ENCODE data around the gene OR1N2.
"Not testable (repeated sequence)": the region's sequence is repeated elsewhere in the genome, so short reads cannot be mapped to it uniquely, and the experiment has no call there.

Gene OR1N2, protein sequence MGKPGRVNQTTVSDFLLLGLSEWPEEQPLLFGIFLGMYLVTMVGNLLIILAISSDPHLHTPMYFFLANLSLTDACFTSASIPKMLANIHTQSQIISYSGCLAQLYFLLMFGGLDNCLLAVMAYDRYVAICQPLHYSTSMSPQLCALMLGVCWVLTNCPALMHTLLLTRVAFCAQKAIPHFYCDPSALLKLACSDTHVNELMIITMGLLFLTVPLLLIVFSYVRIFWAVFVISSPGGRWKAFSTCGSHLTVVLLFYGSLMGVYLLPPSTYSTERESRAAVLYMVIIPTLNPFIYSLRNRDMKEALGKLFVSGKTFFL

DNA sequence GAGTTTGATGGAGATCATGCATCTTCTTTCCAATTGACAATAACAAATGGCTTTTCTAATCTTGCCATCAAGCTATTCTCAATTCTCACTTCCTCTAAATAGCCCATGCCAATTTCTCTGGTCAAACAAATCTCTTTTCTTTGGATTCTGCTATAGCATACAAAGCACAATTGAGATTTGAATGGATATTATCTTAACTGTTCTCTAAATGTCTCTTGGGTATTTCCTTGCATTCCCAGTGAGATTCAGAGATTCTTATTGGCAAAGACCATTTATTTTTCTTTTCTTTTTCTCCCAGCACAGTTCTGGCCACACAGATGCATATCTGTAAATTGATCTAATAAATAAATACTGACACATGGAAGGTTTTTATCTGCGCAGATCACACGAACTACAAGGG lies at the start of gene OR1N2:
Gene OR1N2, plus strand, starts transcription at position 301 of the 400 bp plus-strand sequence. CDS start 100 bp downstream, outside the sequence.
- no peak for DNase-seq (ENCODE audit: low spot score)

DNA sequence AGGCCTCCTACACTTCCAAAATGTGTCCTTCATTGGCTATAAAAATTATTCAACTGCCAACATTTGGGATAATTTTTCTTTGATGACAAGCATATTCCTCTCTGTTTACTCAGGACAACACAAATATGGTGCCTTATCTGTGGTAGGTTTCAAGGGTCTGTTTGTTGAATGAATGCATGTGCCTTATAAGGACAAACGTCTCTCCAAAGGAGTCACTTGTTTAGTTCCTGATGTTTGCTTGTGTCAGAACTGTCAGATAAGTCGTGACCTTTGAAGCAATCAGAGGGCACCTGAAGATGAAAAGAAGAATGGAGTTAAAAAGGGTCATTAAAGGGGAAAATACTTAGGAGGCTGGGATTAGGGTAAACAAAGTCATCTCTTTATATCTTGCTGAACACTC lies 45.9 kb upstream of the OR1N2 start:
- no peak for DNase-seq (ENCODE audit: low spot score)

DNA sequence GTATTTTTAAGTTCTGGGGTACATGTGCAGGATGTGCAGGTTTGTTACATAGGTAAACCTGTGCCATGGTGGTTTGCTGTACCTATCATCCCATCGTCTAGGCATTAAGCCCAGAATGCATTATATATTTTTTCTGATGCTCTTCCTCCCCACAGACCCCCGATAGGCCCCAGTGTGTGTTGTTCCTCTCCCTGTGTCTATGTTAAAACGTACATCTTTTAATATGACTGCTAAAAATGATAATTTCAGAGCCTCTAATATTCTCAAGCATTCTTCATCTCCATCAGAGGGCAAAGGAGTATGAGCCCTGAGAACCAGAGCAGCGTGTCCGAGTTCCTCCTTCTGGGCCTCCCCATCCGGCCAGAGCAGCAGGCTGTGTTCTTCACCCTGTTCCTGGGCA lies 42.4 kb upstream of the OR1N2 start, which contains the start of gene OR1J2:
Gene OR1J2, plus strand, starts transcription at position 301 of the 400 bp plus-strand sequence. Its CDS starts 0 bp downstream, at position 301.
- DNase-seq (ENCODE audit: low spot score): no peak

DNA sequence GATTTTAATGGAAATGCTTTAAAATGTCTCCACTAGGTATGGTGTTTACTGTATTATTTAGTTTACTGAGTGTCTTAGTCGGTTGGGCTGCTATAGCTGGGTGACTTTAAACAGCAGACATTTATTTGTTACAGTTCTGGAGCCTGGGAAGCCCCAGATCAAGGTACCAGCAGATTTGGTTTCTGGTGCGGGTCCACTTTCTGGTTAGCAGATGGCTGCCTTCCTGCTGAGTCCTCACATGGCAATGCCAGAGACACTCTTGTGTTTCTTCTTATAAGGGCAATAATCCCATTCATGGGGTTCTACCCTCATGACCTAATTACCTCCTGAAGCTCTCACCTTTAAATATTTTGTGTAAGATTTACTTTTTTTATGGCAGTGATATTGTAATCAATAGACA lies 34.7 kb upstream of the OR1N2 start:
- DNase-seq (ENCODE audit: low spot score): no peak

DNA sequence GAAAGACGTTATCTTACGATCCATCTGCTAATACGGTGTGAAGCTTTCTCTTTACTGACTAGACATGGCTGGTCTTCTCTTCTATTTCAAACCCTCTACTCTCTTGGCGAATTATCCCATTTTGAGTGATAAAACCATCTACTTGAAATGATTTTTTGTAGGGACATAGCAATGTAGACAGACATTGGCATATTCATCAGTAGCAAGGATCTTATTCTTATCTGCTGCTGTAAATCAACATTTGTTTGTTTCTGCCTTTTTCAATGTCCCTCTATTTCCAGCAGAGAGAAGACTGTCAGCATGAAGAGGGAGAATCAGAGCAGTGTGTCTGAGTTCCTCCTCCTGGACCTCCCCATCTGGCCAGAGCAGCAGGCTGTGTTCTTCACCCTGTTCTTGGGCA lies 34.1 kb upstream of the OR1N2 start, which contains the start of gene OR1J4:
Gene OR1J4, plus strand, starts transcription at position 301 of the 400 bp plus-strand sequence. Its CDS starts 0 bp downstream, at position 301.
- no peak for DNase-seq (ENCODE audit: low spot score)

DNA sequence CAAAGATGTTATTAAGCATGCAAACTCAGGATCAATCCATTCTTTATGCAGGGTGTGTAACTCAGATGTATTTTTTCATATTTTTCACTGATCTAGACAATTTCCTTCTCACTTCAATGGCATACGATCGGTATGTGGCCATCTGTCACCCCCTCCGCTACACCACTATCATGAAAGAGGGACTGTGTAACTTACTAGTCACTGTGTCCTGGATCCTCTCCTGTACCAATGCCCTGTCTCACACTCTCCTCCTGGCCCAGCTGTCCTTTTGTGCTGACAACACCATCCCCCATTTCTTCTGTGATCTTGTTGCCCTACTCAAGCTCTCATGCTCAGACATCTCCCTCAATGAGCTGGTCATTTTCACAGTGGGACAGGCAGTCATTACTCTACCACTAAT lies 33.5 kb upstream of the OR1N2 start:
- no peak for DNase-seq (ENCODE audit: low spot score)

DNA sequence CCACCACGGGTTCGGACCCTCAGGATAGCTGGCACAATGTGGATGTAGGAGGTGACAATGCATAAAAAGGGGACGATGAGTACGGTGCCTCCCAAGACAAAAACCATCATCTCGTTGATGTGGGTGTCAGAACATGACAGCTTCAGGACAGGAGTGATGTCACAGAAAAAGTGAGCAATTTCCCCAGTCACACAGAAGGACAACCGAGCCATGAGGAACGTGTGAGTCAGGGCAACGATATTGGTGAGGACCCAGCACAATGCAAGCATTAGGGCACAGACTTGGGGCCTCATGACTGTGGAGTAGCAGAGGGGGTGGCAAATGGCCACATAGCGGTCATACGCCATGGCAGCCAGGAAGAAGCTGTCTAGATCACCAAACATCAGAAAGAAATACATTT lies 26.3 kb upstream of the OR1N2 start:
- DNase-seq (ENCODE audit: low spot score): no peak

DNA sequence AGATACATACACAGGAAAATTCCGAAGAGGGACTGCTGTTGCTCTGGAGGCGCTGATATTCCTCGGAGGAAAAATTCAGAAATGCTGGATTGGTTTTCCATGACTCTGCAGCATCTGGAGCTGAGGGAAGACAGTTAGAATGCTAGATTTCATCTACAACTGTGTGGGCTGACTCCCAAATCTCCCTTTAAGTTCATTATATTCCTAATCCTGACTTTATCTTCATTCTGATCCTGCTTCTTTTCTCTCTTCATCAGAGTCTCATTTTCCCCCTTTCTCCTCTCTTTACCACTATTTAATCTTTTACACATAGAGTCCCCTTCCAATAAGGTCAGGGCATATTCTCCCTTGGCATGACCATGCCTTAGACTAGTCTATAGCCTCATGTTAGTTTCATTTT lies 25.7 kb upstream of the OR1N2 start, which contains the start of gene OR1N1:
Gene OR1N1, minus strand, starts transcription at position 101 of the 400 bp plus-strand sequence. Its CDS starts 0 bp downstream, at position 101.
- no peak for DNase-seq (ENCODE audit: low spot score)

DNA sequence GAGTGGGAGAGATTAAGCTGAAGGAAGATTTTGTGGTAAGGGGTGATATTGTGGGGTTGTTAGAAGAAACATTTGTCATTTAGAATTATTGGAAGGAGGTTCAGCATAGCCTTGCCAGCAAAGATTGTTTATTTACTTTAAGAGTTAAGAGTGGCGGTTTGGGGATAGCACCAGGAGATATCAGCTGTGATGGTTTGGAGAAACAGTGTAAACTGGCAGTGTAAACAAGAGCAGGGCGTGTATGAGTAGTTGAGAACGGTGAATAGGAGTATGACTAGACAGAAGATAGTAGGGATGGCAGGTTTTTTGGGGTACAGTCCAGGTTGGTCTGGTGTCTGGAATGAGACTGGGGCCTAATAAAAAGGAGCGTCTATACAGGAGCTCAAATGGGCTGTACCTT lies 21.8 kb upstream of the OR1N2 start:
- not testable (repeated sequence) for DNase-seq (ENCODE audit: low spot score)

DNA sequence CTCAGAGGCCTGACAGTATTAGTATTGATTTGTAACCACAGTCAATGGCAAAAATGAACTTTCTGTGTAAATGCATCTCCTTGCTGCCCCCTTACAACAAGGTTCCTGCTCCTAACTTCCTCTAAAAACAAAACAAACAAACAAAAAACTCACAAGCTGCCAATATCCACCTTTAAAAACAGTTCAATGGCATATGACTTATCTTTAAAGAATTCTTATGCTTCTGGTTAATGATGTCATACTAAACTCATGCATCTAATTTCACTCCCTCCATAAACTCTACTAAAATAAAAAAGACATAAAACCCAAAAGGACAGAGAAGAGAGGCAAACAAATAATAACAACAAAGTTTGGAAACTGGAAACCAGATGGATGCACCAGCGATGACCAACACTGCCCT lies 16.8 kb upstream of the OR1N2 start:
- DNase-seq (ENCODE audit: low spot score): no peak

DNA sequence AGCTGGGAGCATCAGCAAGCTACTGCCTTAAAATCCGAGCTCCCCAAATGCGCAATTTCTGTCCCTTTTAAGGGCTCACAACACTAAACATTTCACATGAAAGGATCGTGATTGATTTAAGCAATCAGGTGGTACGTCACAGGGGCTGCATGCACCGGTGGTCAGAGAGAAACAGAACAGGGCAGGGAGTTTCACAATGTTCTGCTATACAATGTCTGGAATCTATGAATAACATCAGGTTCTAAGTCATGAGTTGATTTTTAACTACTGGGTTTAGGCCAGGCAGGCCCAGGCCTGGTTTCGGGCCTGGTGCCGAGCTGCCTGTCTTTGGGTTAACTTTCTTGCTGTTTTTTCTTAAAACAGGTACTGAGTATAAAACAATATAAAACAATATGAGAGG lies 15.8 kb upstream of the OR1N2 start:
- DNase-seq (ENCODE audit: low spot score): not testable (repeated sequence)

DNA sequence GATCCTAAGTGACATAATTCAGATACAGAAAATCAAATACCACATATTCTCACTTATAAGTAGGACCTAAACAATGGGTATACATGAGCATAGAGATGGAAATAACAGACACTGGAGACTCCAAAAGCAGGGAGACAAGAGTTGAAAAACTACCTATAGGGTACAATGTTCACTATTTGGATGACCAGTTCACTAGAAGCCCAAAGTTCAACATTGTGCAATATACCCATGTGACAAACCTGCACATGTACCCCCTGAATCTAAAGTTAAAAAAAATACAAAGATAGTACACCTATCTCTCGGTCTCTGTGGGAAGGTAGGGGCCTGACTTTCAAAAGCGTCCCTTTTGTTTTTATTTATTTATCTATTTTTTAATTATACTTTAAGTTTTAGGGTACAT lies 14.2 kb upstream of the OR1N2 start:
- no peak for DNase-seq (ENCODE audit: low spot score)

DNA sequence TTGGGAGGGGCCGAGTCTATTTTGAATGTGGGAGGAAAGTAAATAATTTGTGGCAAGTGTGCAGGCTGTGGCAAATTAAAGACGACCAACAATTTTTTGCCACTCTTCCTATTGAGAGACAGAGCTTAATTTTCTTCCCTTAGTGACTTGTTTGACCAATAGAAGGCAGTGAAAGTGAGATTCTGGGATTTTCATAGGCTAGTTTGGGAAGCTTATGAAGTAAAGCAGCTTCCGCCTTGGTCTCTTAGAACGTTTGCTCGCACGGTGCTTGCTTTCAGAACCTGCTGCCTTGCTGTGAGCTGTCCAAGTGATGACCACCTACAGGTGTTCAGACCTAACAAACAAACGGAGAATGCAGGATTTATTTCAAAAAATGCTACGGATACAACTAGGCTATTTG lies 6.7 kb upstream of the OR1N2 start:
- DNase-seq (ENCODE audit: low spot score): no peak

DNA sequence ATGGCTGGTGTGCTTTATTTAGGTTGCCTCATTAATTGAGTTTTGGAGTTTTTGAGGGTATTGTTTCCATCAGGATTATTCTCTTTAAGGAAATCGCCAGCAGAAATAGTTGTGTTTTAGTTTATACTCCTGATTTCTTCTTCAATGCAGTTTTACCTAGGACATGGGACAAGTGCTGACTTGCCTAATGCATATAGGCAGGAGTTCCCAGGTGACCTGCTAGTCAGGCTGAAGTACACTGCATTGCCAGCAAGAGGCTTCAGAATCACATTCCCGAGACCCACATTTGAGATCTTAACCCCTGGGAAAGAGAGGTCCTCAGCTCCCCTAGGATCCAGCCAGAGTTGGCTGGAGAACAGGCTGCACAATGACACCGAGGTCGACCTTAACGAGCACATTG lies 1.5 kb upstream of the OR1N2 start:
- no peak for DNase-seq (ENCODE audit: low spot score)

DNA sequence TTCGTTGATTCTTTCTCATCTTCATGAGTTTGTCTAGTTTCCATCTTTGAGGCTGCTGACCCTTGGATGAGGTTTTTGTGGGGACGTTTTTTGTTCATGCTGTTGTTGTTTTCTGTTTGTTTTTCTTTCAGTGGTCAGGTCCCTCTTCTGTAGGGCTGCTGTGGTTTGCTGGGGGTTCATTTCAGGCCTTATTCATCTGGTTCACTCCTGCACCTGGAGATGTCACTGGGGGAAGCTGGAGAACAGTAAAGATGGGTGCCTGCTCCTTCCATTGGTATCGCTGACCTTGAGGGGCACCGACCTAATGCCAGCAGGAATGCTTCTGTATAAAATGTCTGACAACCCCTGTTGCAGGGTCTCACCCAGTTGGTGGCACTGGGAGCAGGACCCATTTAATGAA lies 8.5 kb downstream of the OR1N2 start:
- DNase-seq (ENCODE audit: low spot score): no peak

DNA sequence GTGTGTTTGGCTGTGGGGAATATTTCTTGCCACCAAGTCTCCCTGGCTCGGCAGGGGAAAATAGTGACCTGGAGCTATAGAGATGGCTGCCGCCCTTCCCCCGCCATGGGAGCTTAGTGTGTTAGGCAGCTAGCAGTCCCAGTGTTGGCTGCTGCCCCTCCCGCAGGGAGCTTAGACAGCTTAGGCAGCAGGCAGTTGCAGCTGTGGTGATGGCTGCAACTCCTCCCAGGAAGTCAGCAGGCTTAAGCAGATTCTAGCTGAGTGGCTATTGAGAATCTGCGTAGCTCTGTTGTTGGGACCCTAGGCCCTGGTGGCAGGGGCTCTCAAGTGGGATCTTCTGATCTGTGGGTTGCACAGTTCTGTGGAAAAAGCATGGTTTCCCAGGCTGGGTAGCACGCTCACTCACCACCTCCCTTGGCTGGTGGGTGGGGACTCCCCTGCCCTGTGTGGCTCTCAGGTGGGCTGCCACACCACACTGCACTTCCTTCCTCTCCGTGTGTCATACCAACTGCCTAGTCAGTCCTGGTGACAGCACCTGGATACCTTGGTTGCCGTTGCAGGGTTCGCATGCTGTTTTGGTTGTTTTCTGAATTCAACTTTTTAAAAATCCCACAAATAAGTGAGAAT lies 9.3 kb downstream of the OR1N2 start:
- DNase-seq (ENCODE audit: low spot score): no peak

DNA sequence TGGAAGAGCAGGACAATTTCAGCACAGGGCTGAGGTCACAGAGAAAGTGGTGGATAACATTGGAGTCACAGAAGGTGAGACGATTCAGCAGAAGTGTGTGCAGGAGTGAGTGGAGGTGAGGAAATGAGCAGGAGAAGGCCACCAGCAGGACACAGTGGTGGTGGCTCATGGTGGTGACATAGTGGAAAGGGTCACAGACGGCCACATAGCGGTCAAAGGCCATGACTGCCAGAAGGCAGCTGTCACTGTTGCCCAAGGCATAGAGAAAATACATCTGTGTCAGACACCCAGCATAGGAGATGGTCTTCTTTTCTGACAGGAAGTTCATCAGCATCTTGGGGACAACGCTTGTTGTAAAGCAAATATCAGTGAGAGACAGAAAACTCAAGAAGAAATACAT lies 15.0 kb downstream of the OR1N2 start:
- no peak for DNase-seq (ENCODE audit: low spot score)

DNA sequence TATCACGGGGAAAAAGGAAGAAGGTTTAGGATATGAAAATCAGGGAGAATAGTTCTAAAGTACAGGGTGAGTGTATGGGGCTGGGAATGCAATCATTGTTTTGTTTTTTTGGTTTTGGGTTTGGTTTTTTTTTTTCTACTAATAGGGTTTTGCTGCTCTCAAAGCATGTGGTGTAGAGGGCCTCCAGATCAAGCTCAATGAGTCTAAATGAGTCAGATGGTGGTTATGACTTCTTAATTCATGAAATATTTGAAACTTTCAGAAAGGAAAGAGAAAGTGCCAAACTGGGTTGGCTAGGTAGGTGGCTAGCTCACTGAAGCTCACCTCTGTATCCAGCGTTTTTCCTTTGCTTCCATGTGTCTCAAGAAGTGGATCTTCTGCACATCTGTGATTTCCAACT lies 19.5 kb downstream of the OR1N2 start:
- no peak for DNase-seq (ENCODE audit: low spot score)

DNA sequence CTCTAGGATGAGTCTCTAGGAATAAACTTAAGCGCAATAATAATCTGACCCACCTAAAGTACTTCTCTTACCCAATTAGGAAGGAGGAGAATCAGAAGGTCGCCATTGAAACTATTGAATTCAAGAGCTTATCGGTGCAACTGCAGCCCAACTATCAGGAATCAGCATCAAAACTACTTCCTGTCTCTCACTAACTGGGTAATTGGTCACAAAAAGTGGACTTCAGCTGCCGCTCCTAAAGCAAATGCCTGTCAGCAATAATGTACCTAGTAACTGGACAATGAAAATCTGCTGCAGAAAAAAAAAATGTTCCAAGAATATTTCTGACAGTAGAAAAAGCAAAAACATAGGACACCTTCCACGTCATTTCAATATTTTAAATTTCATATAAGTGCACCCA lies 27.0 kb downstream of the OR1N2 start:
- DNase-seq (ENCODE audit: low spot score): no peak

DNA sequence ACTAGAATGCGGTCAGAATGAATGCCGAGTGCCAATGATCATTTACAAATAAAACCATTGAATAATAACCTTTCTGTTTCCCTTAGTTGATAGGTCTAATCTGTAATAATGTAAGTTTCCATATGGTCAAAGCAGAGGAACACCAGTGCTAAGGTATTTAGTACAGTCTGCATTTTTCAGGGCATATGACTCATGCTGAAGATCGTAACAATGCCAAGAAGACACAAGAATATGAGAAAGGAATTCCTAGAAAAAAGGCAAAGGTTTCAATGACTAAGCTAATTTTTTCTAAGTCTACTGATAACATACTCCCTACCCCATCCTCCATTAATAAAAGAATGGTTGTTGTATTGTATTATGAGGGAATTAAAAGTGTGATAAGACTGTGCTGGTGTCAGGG lies 27.4 kb downstream of the OR1N2 start:
- DNase-seq (ENCODE audit: low spot score): no peak

DNA sequence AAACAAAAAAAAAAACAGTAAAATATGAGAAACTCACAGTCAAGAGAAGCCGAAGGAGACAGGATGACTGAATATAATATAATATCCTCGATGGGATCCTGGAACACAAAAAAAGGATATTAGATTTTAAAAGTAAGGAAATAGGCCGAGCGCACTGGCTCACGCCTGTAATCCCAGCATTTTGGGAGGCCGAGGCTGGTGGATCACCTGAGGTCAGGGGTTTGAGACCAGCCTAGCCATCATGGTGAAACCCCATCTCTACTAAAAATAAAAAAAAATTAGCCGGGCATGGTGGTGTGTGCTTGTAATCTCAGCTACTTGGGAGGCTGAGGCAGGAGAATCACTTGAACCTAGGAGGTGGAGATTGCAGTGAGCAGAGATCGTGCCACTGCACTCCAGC lies 30.4 kb downstream of the OR1N2 start, which contains the start of gene OR1L8:
Gene OR1L8, minus strand, starts transcription at position 101 of the 400 bp plus-strand sequence. CDS start 14,907 bp downstream, outside the sequence.
- not testable (repeated sequence) for DNase-seq (ENCODE audit: low spot score)

Measured in hepatic stellate cell (primary cell).